Calu3 (cell line): ENCODE results near the gene BRICD5. TPM values are rescaled to one million over a fixed set of nuclear protein-coding genes. Genes with fewer than 3 reads are reported as not detected.
A peak's percentile ranks its signal among the peaks of the same experiment; 100 is the strongest.

ENCODE experiments used
- BruUV-seq: library from RNA; stranded (reverse); fragments of 400-500 nt; replicated peaks from 2 replicates; lab custom pipeline; 2021; lab: Mats Ljungman, UMichigan
- CTCF ChIA-PET: fragments of 300-600 bp; sonication (Branson Sonifier 250); formaldehyde crosslinking; loops from one replicate; lab custom pipeline; 2022; ENCODE audit warnings: antibody characterized with exemption; lab: Charles Lee
- DNase-seq: peaks from one replicate; pipeline ENCODE4 v3.0.0; 2022
- H3K27ac Mint-ChIP-seq: one replicate; pipeline ENCODE4 v1.8.0; 2022; ENCODE audit warnings: mixed read lengths; ENCODE audit not compliant: unreplicated experiment
- H3K27me3 Mint-ChIP-seq: one replicate; pipeline ENCODE4 v1.8.0; 2022; ENCODE audit warnings: mixed read lengths; ENCODE audit not compliant: unreplicated experiment
- H3K36me3 Mint-ChIP-seq: one replicate; pipeline ENCODE4 v1.8.0; 2022; ENCODE audit warnings: mild to moderate bottlenecking, moderate library complexity, mixed read lengths; ENCODE audit not compliant: insufficient read depth, unreplicated experiment
- H3K4me1 Mint-ChIP-seq: one replicate; pipeline ENCODE4 v1.8.0; 2022; ENCODE audit warnings: mild to moderate bottlenecking, low read depth, mixed read lengths; ENCODE audit not compliant: unreplicated experiment
- H3K4me3 Mint-ChIP-seq: one replicate; pipeline ENCODE4 v1.8.0; 2022; ENCODE audit warnings: mild to moderate bottlenecking, low read depth, moderate library complexity, mixed read lengths; ENCODE audit not compliant: unreplicated experiment
- H3K9me3 Mint-ChIP-seq: one replicate; pipeline ENCODE4 v1.8.0; 2022; ENCODE audit warnings: low read depth, mixed read lengths; ENCODE audit not compliant: unreplicated experiment
- intact Hi-C: fragments of 100-400 bp; cut with micrococcal nuclease; formaldehyde crosslinking; loops from one replicate; pipeline ENCODE4 v1.10.0; 2022; ENCODE audit not compliant: unreplicated experiment
- total RNA-seq: library from RNA; stranded (reverse); gene quantifications from 2 replicates; pipeline ENCODE4 v1.2.3, GENCODE V29; 2022
- TF ChIP-seq, protein P1 (sequence below): fragments of 200-600 bp; IDR thresholded peaks from one replicate; pipeline ENCODE4 v1.8.0; 2022; ENCODE audit warnings: antibody characterized with exemption; ENCODE audit not compliant: unreplicated experiment

Gene BRICD5
- total RNA-seq, 1 experiment from 2014 or later, result 17.3 TPM

DNA sequence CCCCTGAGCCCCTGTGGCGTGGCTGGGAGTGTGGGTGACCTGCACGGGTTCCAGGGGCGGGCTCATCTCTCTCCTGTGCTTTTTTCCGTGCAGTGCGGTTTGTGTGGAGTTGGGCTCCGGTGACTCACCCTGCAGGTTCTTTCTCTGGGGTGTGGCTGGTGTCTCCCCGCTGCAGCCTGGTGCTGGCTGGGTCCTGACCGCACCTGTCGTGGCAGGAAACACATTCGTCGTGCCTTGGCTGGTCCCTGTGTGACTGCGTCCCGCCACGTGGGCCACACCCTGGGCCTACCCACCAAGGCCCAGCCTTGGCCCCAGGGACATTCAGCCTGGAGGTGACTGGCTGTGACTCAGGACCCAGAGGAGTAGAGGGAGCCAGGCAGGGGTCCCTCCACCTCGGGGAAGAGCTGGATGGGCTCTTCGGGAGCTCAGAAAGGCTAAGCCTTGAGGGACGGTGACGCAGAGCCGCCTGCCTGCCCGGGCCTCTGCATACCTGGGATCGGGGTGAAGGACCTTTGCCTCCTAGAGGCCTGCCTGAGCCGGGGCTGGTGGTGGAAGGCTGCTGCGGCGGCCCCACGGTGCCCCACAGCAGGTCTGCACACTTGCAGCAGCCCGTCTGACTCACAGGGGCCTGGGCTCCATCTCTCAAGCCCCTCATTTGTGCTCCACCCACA is 47.3 kb downstream of the BRICD5 start:
- no TSS peak for BruUV-seq
- TF ChIP-seq, protein P1, sequence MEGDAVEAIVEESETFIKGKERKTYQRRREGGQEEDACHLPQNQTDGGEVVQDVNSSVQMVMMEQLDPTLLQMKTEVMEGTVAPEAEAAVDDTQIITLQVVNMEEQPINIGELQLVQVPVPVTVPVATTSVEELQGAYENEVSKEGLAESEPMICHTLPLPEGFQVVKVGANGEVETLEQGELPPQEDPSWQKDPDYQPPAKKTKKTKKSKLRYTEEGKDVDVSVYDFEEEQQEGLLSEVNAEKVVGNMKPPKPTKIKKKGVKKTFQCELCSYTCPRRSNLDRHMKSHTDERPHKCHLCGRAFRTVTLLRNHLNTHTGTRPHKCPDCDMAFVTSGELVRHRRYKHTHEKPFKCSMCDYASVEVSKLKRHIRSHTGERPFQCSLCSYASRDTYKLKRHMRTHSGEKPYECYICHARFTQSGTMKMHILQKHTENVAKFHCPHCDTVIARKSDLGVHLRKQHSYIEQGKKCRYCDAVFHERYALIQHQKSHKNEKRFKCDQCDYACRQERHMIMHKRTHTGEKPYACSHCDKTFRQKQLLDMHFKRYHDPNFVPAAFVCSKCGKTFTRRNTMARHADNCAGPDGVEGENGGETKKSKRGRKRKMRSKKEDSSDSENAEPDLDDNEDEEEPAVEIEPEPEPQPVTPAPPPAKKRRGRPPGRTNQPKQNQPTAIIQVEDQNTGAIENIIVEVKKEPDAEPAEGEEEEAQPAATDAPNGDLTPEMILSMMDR, result no peak
- peak overlapping the region; percentile 58 for H3K4me3 Mint-ChIP-seq
- CTCF ChIA-PET, result interaction anchor here (0.6 to 1.0 kb wide), 4 partner anchors 10 to 52 kb away, joined by 3 read pairs; partner anchors contain the start of gene PGP
- no peaks in the 10 kb centered on the region for H3K27me3 Mint-ChIP-seq
- H3K4me1 Mint-ChIP-seq, result peaks cover 41% of the 10 kb centered on the region
- peak; percentile 89 for DNase-seq
- H3K27ac Mint-ChIP-seq, result peak overlapping the region; percentile 78
- no peaks in the 10 kb centered on the region for H3K9me3 Mint-ChIP-seq
- H3K36me3 Mint-ChIP-seq, result peaks cover 38% of the 10 kb centered on the region
- intact Hi-C loops, result no loop called here

- TF ChIP-seq, protein P1, result no peak
- peak overlapping the region; percentile 58 for H3K4me3 Mint-ChIP-seq
- peaks cover 46% of the 10 kb centered on the region for H3K4me1 Mint-ChIP-seq
- peaks cover 39% of the 10 kb centered on the region for H3K36me3 Mint-ChIP-seq
- no peaks in the 10 kb centered on the region for H3K27me3 Mint-ChIP-seq
- H3K9me3 Mint-ChIP-seq, result no peaks in the 10 kb centered on the region
- peak; percentile 58 for DNase-seq
- no TSS peak for BruUV-seq
- intact Hi-C loops, result no loop called here
- H3K27ac Mint-ChIP-seq, result peak overlapping the region; percentile 78
- CTCF ChIA-PET, result interaction anchor here (0.9 kb wide), 1 partner anchor 126 kb away, joined by 3 read pairs; no protein-coding TSS in a partner anchor
Measured at GRCh38 chr16:2162676-2163118, 48.0 kb downstream of the BRICD5 start.

DNA sequence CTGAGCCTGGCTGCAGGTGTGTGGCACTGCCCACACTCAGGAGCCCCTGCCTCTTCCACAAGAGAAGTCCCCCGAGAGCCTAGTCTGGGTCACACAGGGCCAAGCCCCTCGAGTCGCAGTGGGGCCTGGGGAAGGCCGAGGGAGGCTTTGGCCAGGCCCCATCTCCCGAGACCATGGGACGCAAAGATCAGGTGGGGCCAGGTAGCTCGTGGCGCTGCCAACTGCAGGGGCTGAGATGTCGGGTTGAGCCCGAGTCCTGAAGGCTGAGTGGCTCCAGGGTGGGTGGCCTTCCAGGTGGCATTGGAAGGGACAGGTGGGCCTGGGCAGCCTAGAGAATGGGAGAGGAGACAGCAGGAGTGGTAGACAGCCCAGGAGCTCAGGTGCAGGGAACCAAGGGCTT is 48.8 kb downstream of the BRICD5 start:
- H3K4me1 Mint-ChIP-seq, result peaks cover 54% of the 10 kb centered on the region
- peak overlapping the region; percentile 21 for H3K4me3 Mint-ChIP-seq
- intact Hi-C loops, result no loop called here
- H3K27ac Mint-ChIP-seq, result no peak overlapping the region
- H3K9me3 Mint-ChIP-seq, result no peaks in the 10 kb centered on the region
- CTCF ChIA-PET, result interaction anchor here (0.9 kb wide), 1 partner anchor 126 kb away, joined by 3 read pairs; no protein-coding TSS in a partner anchor
- no TSS peak for BruUV-seq
- TF ChIP-seq, protein P1, result no peak
- H3K36me3 Mint-ChIP-seq, result peaks cover 44% of the 10 kb centered on the region
- H3K27me3 Mint-ChIP-seq, result no peaks in the 10 kb centered on the region
- DNase-seq, result no peak

GRCh38 chr16:2160915-2161551 is 49.6 kb downstream of the BRICD5 start:
- Mint-ChIP-seq H3K27me3 (no peaks in the 10 kb centered on the region), H3K36me3 (peaks cover 46% of the 10 kb centered on the region), H3K9me3 (no peaks in the 10 kb centered on the region), H3K4me3 (no peak overlapping the region), H3K27ac (no peak overlapping the region), H3K4me1 (peaks cover 59% of the 10 kb centered on the region)
- TF ChIP-seq, protein P1, result no peak
- CTCF ChIA-PET, result no interaction called here
- BruUV-seq, result no TSS peak
- no peak for DNase-seq
- intact Hi-C loops, result no loop called here

Other genes with a start within 250 kb of the BRICD5 start
- gene RPS2, start 246.0 kb downstream of the BRICD5 start, total RNA-seq, result 2,674 and 2,950 TPM in 2 replicates
- not detected in 2 replicates for gene RNF151, start 244.0 kb downstream of the BRICD5 start, total RNA-seq
- 62.0 and 71.1 TPM in 2 replicates for gene TBL3, start 238.8 kb downstream of the BRICD5 start, total RNA-seq
- gene NOXO1, start 229.4 kb downstream of the BRICD5 start, total RNA-seq, result 10.1 and 11.8 TPM in 2 replicates
- 40.8 and 43.5 TPM in 2 replicates for gene GFER, start 226.7 kb downstream of the BRICD5 start, total RNA-seq
- gene SYNGR3, start 220.9 kb downstream of the BRICD5 start, total RNA-seq, result 3.6 and 3.8 TPM in 2 replicates
- gene ZNF598, start 201.0 kb downstream of the BRICD5 start, total RNA-seq, result 72.4 and 73.1 TPM in 2 replicates
- gene NPW, start 191.1 kb downstream of the BRICD5 start, total RNA-seq, result 1.5 and 4.2 TPM in 2 replicates
- gene NHERF2, start 184.0 kb downstream of the BRICD5 start, total RNA-seq, result 15.7 and 22.0 TPM in 2 replicates
- 32.8 and 33.8 TPM in 2 replicates for gene NTHL1, start 163.0 kb downstream of the BRICD5 start, total RNA-seq
- gene TSC2, start 162.9 kb downstream of the BRICD5 start, total RNA-seq, result 170 and 194 TPM in 2 replicates
- gene PKD1, start 75.0 kb downstream of the BRICD5 start, total RNA-seq, result 82.0 and 86.0 TPM in 2 replicates
- gene RAB26, start 62.2 kb downstream of the BRICD5 start, total RNA-seq, result 10.8 and 12.3 TPM in 2 replicates
- 118 and 127 TPM in 2 replicates for gene TRAF7, start 55.1 kb downstream of the BRICD5 start, total RNA-seq
- 1.4 and 2.6 TPM in 2 replicates for gene CASKIN1, start 14.3 kb downstream of the BRICD5 start, total RNA-seq
- 58.0 and 59.7 TPM in 2 replicates for gene MLST8, start 5.4 kb downstream of the BRICD5 start, total RNA-seq
- 45.0 and 49.6 TPM in 2 replicates for gene PGP, start 4.0 kb upstream of the BRICD5 start, total RNA-seq
- 35.4 and 36.5 TPM in 2 replicates for gene E4F1, start 12.7 kb upstream of the BRICD5 start, total RNA-seq
- gene DNASE1L2, start 25.6 kb upstream of the BRICD5 start, total RNA-seq, result 5.7 and 7.5 TPM in 2 replicates
- gene ECI1, start 40.7 kb upstream of the BRICD5 start, total RNA-seq, result 85.7 and 87.5 TPM in 2 replicates
- 287 and 301 TPM in 2 replicates for gene RNPS1, start 57.3 kb upstream of the BRICD5 start, total RNA-seq
- 7.6 and 9.6 TPM in 2 replicates for gene ABCA3, start 129.9 kb upstream of the BRICD5 start, total RNA-seq
- gene CCNF, start 218.6 kb upstream of the BRICD5 start, total RNA-seq, result 47.9 and 54.5 TPM in 2 replicates
- gene TEDC2, start 249.2 kb upstream of the BRICD5 start, total RNA-seq, result 28.2 and 30.5 TPM in 2 replicates